Brain microvascular endothelial cell (primary cell): ENCODE data around the gene KRT80.

Source experiments
- DNase-seq: peaks from one replicate; pipeline ENCODE4 v3.0.0-alpha.2; 2020
- H3K27ac ChIP-seq: fragments of 250-450 bp; sonication (Bioruptor Pico); 2 replicates; pipeline ENCODE4 v1.5.1; 2020; ENCODE audit warnings: mild to moderate bottlenecking, moderate library complexity
- H3K27me3 ChIP-seq: fragments of 250-450 bp; sonication (Bioruptor Pico); replicated peaks from 2 replicates; pipeline ENCODE4 v1.5.1; 2020; ENCODE audit warnings: mild to moderate bottlenecking
- H3K36me3 ChIP-seq: fragments of 250-450 bp; sonication (Bioruptor Pico); replicated peaks from 2 replicates; pipeline ENCODE4 v1.5.1; 2020; ENCODE audit warnings: mild to moderate bottlenecking
- H3K4me3 ChIP-seq: 2 replicates; pipeline ENCODE4 v1.5.1; 2011; ENCODE audit warnings: low read depth, mild to moderate bottlenecking, control low read depth, low read length, moderate library complexity
- in situ Hi-C: cut with HindIII; loops from 2 replicates; pipeline ENCODE4 v1.10.0; 2017; ENCODE audit warnings: low sequenced_read_pairs, low pct_ligation_motif_present
- TF ChIP-seq, protein P1 (sequence below): IDR thresholded peaks from 2 replicates; pipeline ENCODE4 v1.5.1; 2011; ENCODE audit warnings: low read depth, mild to moderate bottlenecking, moderate library complexity, low read length, control low read depth, inconsistent platforms; ENCODE audit errors: missing control alignments

Gene KRT80

DNA sequence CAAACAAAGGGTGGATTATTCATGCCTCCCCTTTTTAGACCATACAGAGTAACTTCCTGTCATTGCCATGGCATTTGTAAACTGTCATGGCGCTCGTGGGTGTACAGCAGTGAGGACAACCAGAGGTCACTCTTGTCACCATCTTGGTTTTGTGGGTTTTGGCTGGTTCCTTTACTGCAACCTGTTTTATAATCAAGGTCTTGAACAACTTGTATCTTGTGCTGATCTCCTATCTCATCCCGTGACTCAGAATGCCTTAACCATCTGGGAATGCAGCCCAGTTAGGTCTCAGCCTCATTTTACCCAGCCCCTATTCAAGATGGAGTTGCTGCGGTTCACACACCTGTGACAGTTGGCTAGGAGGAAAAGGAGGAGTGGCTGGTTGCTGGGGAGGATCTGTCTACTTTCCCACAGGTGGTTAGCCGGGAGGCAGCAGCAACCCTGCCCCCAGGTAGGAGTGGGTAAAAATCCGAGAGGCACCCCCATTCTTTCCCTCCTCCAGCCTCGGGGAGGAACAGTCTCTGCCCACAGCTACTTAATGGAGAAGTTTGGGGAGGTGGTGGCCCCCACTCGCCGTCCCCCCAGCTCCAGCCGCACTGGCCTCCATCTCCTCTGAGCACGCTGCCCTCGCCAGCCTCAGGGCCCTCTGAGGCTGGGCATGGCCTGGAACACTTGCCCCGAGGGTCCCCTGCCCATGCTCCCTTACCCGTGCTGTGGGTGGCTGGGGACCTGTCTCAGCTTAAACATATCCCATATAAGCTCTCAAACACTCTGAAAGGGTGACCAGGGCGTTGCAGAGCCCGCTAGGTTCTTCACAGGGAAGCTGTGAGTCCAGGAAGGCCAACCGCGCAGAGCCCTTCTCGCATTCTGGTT lies 70.6 kb downstream of the KRT80 start:
- Histone ChIP-seq H3K36me3 (no peaks in the 10 kb centered on the region), H3K4me3 (no peak overlapping the region), H3K27me3 (peaks cover 3% of the 10 kb centered on the region), H3K27ac (no peak overlapping the region)
- DNase-seq: no peak
- TF ChIP-seq, protein P1, sequence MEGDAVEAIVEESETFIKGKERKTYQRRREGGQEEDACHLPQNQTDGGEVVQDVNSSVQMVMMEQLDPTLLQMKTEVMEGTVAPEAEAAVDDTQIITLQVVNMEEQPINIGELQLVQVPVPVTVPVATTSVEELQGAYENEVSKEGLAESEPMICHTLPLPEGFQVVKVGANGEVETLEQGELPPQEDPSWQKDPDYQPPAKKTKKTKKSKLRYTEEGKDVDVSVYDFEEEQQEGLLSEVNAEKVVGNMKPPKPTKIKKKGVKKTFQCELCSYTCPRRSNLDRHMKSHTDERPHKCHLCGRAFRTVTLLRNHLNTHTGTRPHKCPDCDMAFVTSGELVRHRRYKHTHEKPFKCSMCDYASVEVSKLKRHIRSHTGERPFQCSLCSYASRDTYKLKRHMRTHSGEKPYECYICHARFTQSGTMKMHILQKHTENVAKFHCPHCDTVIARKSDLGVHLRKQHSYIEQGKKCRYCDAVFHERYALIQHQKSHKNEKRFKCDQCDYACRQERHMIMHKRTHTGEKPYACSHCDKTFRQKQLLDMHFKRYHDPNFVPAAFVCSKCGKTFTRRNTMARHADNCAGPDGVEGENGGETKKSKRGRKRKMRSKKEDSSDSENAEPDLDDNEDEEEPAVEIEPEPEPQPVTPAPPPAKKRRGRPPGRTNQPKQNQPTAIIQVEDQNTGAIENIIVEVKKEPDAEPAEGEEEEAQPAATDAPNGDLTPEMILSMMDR: no peak
- in situ Hi-C loops: no loop called here

DNA sequence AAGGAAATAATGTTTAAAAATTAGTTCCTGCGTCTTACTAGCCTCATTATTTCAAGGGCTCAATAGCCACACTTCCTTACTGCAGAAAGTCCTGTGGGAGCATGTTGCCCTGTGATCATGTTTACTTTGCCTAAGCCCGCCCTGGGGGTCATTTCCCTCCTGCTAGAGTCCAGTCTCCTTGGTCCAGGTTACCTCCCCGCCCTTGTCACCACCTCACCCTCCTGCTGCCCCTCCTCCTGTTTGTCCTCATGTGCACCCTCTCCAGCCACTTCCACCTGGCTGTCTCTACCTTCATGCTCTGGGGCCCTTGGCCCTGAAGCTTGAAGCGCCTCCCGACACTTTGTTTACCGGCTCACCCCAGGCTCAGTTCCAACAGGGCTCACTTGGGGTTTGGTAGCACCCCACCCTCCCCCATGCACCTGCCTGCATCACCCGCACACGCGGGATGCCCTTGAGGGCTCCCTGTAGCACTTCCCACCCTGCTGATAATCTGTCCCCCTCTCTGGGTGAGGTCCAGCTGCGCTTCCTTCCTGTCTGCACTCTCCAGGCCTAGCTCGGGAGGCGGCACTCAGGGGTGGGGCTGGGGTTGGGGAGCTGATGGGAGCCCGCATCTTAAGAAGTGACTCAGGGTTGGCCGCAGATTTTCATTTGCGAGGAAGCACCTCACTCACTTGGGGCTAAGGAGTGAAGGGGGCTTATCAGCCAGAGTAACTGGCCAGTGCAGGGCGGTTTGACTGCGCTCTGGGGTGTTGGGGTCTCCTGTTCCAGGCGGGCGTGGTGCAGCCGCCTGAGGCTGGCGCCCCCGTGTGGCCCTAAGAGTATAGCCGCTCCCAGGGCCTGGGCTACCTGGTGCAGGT lies 72.2 kb downstream of the KRT80 start:
- Histone ChIP-seq H3K27me3 (peaks cover 3% of the 10 kb centered on the region), H3K36me3 (no peaks in the 10 kb centered on the region), H3K27ac (no peak overlapping the region), H3K4me3 (no peak overlapping the region)
- TF ChIP-seq, protein P1: peak; percentile 79
- in situ Hi-C loops: no loop called here
- no peak for DNase-seq
